Adrenal gland (tissue), 12 donors: ENCODE results near the gene WASHC3. TPM values are rescaled to one million over a fixed set of nuclear protein-coding genes. Genes with fewer than 3 reads are reported as not detected.

Experiments
- DNase-seq, 7 donors: peaks; one replicate each; pipeline ENCODE4 v3.0.0-alpha.2; 2019 to 2020
- H3K27ac ChIP-seq, 5 donors: fragments of 200-600 bp; sonication (generic) in 4 of 5; 1 replicate in 3 of 5; 2 replicates in 2 of 5; pipeline versions ENCODE4 v1.5.1 to v1.8.0; 2016 to 2020; ENCODE audit warnings: mild to moderate bottlenecking in 1 of 5
- H3K27me3 ChIP-seq: fragments of 200-600 bp; 2 replicates; pipeline ENCODE4 v1.8.0; 2021
- H3K36me3 ChIP-seq, 2 donors: fragments of 200-600 bp; replicated peaks in 1 of 2; 1 replicate in 1 of 2; 2 replicates in 1 of 2; pipeline versions ENCODE4 v1.5.1 to v1.8.0; 2018 to 2022
- H3K4me1 ChIP-seq, 2 donors: fragments of 200-600 bp; replicated peaks in 1 of 2; 1 replicate in 1 of 2; 2 replicates in 1 of 2; pipeline versions ENCODE4 v1.5.1 to v1.8.0; 2018 to 2021
- H3K4me3 ChIP-seq, 4 donors: fragments of 200-600 bp; sonication (generic) in 3 of 4; one replicate each; pipeline ENCODE4 v1.5.1; 2016 to 2018
- H3K9me3 ChIP-seq, 3 donors: fragments of 200-600 bp; sonication (generic) in 1 of 3; replicated peaks in 1 of 3; 1 replicate in 2 of 3; 2 replicates in 1 of 3; pipeline versions ENCODE4 v1.5.1 to v1.8.0; 2016 to 2021
- POLR2A ChIP-seq, 2 donors: fragments of 450-650 bp; IDR thresholded peaks; one replicate each; pipeline ENCODE4 v1.6.1; 2017; ENCODE audit warnings: antibody characterized with exemption in 2 of 2, mild to moderate bottlenecking in 2 of 2, moderate library complexity in 1 of 2
- WGBS, 4 donors: extraction: QIAGEN DNeasy Blood & Tissue Kit in 2 of 4; methylation state at CpG; one replicate each; pipeline versions ENCODE4 v1.1.5 to v1.1.7; 2013 to 2017; 5-methylcytosine and 5-hydroxymethylcytosine counted together
- intact Hi-C, 2 donors: fragments of 100-400 bp; cut with DNase I; formaldehyde crosslinking; loops; one replicate each; pipeline versions ENCODE4 v1.14.1 to v1.15.0; 2022 to 2023
- polyA plus RNA-seq, 3 donors: library from polyadenylated mRNA; stranded (reverse); fragments of 200-250 nt in 2 of 3; fragments of 350-450 nt in 1 of 3; fragmentation: Illumina TruSeq in 1 of 3; extraction: RNeasy Lipid Tissue Mini Kit (QIAGEN cat#74804) in 1 of 3; gene quantifications; one replicate each; pipeline ENCODE4 v1.2.3, GENCODE V29; 2013 to 2014
- total RNA-seq, 9 donors: library from RNA; depleted of rRNA in 4 of 9; stranded (reverse); fragments of >200 nt in 4 of 9; fragments of 120-200 nt in 1 of 9; fragmentation: NEBNext Ultra II Directional in 1 of 9; extraction: Animal tissue kit (Norgen Biotek cat#: 25700) in 1 of 9; gene quantifications; one replicate each; pipeline versions ENCODE4 v1.1.0 to v1.2.4, GENCODE V29; 2013 to 2023
- TF ChIP-seq, protein P1 (sequence below), 6 experiments: fragments of 450-650 bp in 4 of 6; fragments of 200-600 bp in 2 of 6; sonication (generic) in 1 of 6; IDR thresholded peaks; 1 replicate in 5 of 6; 2 replicates in 1 of 6; pipeline versions ENCODE4 v1.5.1 to v1.8.0; 2016 to 2021; ENCODE audit warnings: antibody characterized with exemption in 6 of 6, mild to moderate bottlenecking in 2 of 6, moderate library complexity in 1 of 6
- donor health status: healthy with polysubstance abuse.
- donor health status: Bipolar disorder and iron deficiency.
- donor health status: DM: yes; HTN: yes; CAD: no.
- donor health status: DM: no; HTN: no; CAD: no.
- donor health status: DM: no; HTN: no; CAD: no.
- donor health status: DM: yes; HTN: yes; CAD: no.

WASHC3 gene
- total and polyA plus RNA-seq, 12 donors = 37.8 to 101 (median 57.6) TPM

DNA sequence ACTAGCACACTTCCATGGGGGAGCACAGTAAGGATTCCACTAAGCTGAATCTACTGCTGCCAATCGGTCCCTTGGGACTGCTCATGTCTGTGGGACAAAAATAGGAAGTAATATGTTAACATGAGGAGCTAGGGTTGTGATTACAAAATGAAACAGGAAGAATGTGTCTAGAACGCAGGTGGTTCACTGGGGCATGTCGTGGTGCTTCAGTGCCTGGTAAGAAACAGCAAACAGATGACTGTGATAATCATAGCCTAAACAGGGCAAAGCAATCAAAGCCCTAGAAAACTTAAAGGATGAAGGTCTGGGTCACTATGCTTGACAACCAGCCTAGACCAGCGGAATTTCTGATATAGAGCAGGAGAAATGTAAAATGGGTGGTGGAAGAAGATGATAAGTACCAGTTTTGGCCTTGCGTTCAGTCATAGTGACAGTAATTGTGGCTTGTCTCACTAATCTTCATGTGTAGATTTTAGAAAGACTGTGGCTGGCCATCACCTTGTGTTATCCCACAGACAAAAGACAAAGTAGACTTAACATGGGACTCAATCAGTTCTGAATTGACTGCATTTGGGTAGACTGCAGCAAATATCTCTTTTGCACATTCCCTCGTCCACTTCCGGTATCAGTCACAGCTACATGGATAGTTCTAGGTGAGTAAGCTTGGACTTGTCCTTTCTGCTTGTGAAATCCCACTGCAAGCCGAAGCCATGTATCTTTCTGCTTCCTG lies 51.4 kb downstream of the WASHC3 start:
- H3K36me3 ChIP-seq = peaks cover 0 to 9% of the 10 kb centered on the region in 2 donors
- H3K4me1 ChIP-seq = no peaks in the 10 kb centered on the region
- no peaks in the 10 kb centered on the region for H3K9me3 ChIP-seq
- TF ChIP-seq, protein P1, sequence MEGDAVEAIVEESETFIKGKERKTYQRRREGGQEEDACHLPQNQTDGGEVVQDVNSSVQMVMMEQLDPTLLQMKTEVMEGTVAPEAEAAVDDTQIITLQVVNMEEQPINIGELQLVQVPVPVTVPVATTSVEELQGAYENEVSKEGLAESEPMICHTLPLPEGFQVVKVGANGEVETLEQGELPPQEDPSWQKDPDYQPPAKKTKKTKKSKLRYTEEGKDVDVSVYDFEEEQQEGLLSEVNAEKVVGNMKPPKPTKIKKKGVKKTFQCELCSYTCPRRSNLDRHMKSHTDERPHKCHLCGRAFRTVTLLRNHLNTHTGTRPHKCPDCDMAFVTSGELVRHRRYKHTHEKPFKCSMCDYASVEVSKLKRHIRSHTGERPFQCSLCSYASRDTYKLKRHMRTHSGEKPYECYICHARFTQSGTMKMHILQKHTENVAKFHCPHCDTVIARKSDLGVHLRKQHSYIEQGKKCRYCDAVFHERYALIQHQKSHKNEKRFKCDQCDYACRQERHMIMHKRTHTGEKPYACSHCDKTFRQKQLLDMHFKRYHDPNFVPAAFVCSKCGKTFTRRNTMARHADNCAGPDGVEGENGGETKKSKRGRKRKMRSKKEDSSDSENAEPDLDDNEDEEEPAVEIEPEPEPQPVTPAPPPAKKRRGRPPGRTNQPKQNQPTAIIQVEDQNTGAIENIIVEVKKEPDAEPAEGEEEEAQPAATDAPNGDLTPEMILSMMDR (IDR thresholded peaks at IDR 0.05) = no peak
- no peak for TF ChIP-seq POLR2A (IDR thresholded peaks at IDR 0.05)
- WGBS, 4 donors = 81 to 89% (median 87%) methylated on average over 8 of the region's 8 CpGs
- H3K27ac ChIP-seq = no peak overlapping the region
- intact Hi-C loops = no loop called here
- DNase-seq = no peak
- H3K4me3 ChIP-seq = no peak overlapping the region
- no peaks in the 10 kb centered on the region for H3K27me3 ChIP-seq

DNA sequence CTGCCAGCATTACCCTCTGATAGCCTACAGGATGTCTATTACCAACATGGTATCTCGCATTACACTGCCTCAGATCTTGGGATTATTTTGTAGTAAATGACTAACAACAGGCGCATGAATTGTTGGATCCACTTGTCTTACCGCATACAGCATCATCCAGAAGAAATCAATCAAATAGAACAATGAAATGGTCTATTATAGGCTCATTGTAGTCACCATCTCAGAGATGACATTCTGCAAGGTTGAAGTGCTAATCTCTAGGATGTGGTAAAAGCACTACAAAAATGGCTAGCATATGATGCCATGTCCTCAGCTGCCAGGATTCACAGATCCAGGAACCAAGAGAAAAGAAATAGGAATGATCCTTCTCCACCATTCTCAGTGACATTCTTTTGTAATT lies 52.0 kb downstream of the WASHC3 start:
- peaks cover 0 to 9% of the 10 kb centered on the region in 2 donors for H3K36me3 ChIP-seq
- TF ChIP-seq, protein P1 (IDR thresholded peaks at IDR 0.05) = no peak
- no peak for TF ChIP-seq POLR2A (IDR thresholded peaks at IDR 0.05)
- no peaks in the 10 kb centered on the region for H3K4me1 ChIP-seq
- DNase-seq = no peak
- no peak overlapping the region for H3K27ac ChIP-seq
- no peak overlapping the region for H3K4me3 ChIP-seq
- no peaks in the 10 kb centered on the region for H3K9me3 ChIP-seq
- no peaks in the 10 kb centered on the region for H3K27me3 ChIP-seq
- intact Hi-C loops = no loop called here
- 97 to 100% (median 98%) methylated on average over 3 of the region's 3 CpGs for WGBS, 4 donors

DNA sequence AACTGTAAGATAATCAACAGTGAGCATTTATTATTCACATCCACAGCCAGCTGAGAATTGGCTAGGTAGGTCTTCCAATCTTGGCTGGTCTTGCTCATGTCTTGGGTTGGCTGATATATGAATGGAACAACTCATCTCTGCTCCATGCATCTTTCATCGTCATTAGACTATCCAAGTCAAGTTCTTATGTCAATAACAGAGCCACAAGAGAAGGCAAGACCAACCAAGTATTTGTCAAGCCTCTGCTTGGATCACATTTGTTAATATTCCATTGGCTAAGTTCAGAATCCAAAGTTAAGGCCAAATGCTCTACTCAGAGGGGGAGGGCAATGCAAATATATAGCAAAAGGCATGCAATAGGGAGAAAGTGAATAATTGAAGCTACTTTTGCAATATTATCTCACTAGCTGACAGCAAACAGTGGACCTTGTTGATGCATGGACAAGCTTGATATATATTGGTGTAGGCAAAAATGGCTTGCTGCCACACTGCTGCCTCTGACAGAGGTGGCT lies 53.1 kb downstream of the WASHC3 start:
- TF ChIP-seq, protein P1 (IDR thresholded peaks at IDR 0.05) = no peak
- TF ChIP-seq POLR2A (IDR thresholded peaks at IDR 0.05) = no peak
- no peaks in the 10 kb centered on the region for H3K9me3 ChIP-seq

DNA sequence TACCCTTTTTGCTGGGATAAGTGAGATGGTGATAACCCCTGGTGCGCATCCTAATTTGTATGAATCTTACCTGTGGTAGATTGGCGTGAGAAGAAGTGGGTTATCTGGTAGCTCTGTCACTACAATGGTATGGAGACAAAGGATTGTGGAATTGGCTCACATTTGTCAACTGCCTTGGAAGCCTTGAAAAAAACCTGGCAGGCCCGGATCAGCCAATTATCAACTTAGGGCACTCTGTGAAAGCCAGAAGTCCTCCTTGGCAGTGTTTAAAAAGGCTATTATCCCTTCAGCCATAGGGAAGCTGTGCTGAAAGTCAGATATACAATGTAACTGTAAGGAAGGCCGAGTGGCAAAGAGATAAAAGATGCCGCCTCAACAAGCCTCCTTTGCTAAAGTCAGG lies 56.5 kb downstream of the WASHC3 start:
- no peak for DNase-seq
- Histone ChIP-seq H3K27ac (no peak overlapping the region), H3K4me3 (no peak overlapping the region), H3K36me3 (no peaks in the 10 kb centered on the region), H3K4me1 (no peaks in the 10 kb centered on the region), H3K27me3 (no peaks in the 10 kb centered on the region), H3K9me3 (no peaks in the 10 kb centered on the region)
- 83 to 91% (median 87%) methylated on average over 5 of the region's 5 CpGs for WGBS, 4 donors
- intact Hi-C loops = no loop called here
- TF ChIP-seq, protein P1 (IDR thresholded peaks at IDR 0.05) = no peak
- no peak for TF ChIP-seq POLR2A (IDR thresholded peaks at IDR 0.05)

More for the DNA sequence above, 53.1 kb downstream of the WASHC3 start:
- no peaks in the 10 kb centered on the region for H3K27me3 ChIP-seq
- no peaks in the 10 kb centered on the region for H3K4me1 ChIP-seq
- 73 to 94% (median 88%) methylated on average over 1 of the region's 1 CpG for WGBS, 4 donors
- H3K4me3 ChIP-seq = no peak overlapping the region
- DNase-seq = no peak
- peaks cover 0 to 9% of the 10 kb centered on the region in 2 donors for H3K36me3 ChIP-seq
- no peak overlapping the region for H3K27ac ChIP-seq
- intact Hi-C loops = no loop called here
